Mesodermal cell (in vitro differentiated cells): Measurements from ENCODE around the gene GNAI3. TPM values are rescaled to one million over a fixed set of nuclear protein-coding genes. Genes with fewer than 3 reads are reported as not detected.
A peak's percentile ranks its signal among the peaks of the same experiment; 100 is the strongest.

Experiments
- H3K27ac ChIP-seq: 2 replicates; pipeline ENCODE4 v1.7.0; 2013; ENCODE audit warnings: mild to moderate bottlenecking, low read depth, low read length, moderate library complexity; ENCODE audit not compliant: severe bottlenecking
- H3K36me3 ChIP-seq: 2 replicates; pipeline ENCODE4 v1.7.1; 2013; ENCODE audit warnings: mild to moderate bottlenecking, low read length, moderate library complexity; ENCODE audit not compliant: control insufficient read depth, insufficient read depth
- H3K4me1 ChIP-seq: one replicate; pipeline ENCODE4 v1.7.1; 2013; ENCODE audit warnings: mild to moderate bottlenecking, low read length; ENCODE audit not compliant: insufficient read depth, control insufficient read depth, poor library complexity, severe bottlenecking
- H3K4me3 ChIP-seq: 2 replicates; pipeline ENCODE4 v1.7.0; 2013; ENCODE audit warnings: low read length, control low read depth, mild to moderate bottlenecking; ENCODE audit not compliant: insufficient read depth, poor library complexity, severe bottlenecking; ENCODE audit errors: extremely low read depth
- H3K9me3 ChIP-seq: 2 replicates; pipeline ENCODE4 v1.7.1; 2013; ENCODE audit warnings: mild to moderate bottlenecking, low read length, moderate library complexity; ENCODE audit not compliant: control insufficient read depth
- WGBS, 2 experiments: methylation state at CpG; one replicate each; pipeline ENCODE4 v1.1.5; 2013; ENCODE audit warnings: missing lambda C conversion rate in 2 of 2; ENCODE audit not compliant: insufficient coverage in 2 of 2; 5-methylcytosine and 5-hydroxymethylcytosine counted together
- polyA plus RNA-seq, 2 experiments: library from polyadenylated mRNA; stranded (reverse); fragments of 50-300 nt; gene quantifications; one replicate each; pipeline ENCODE4 v1.2.3, GENCODE V29; 2013

Gene GNAI3
- polyA plus RNA-seq (2013, experiment 1 of 2): 9.7 TPM
- polyA plus RNA-seq (2013, experiment 2 of 2): 10.9 TPM

- peak within 1 kb of the TSS; percentile 85 for H3K27ac ChIP-seq
- H3K9me3 ChIP-seq: no peaks in the 10 kb centered on the region
- peaks cover 4% of the 10 kb centered on the region for H3K4me1 ChIP-seq
- peak within 1 kb of the TSS; percentile 96 for H3K4me3 ChIP-seq
- peaks cover 4% of the 10 kb centered on the region for H3K36me3 ChIP-seq
- 1% methylated on average over 47 to 49 of the region's 68 CpGs for WGBS, 2 experiments
Observed at GRCh38 chr1:109548321-109549267, at the start of gene GNAI3. Gene GNAI3 (plus strand): TSS chr1:109548615. CDS start chr1:109548721, 106 bp downstream.

- Histone ChIP-seq H3K27ac (peak overlapping the region; percentile 16), H3K4me3 (no peak overlapping the region), H3K9me3 (no peaks in the 10 kb centered on the region), H3K36me3 (peaks cover 13% of the 10 kb centered on the region), H3K4me1 (peaks cover 43% of the 10 kb centered on the region)
- WGBS, 2 experiments: 97% methylated on average over 4 of the region's 7 CpGs; no CpG with 5 or more reads in 1 of the 2 experiments
Observed at GRCh38 chr1:109499081-109499480, 49.3 kb upstream of the GNAI3 start.

- H3K4me3 ChIP-seq: no peak overlapping the region
- peaks cover 43% of the 10 kb centered on the region for H3K4me1 ChIP-seq
- 66 to 80% methylated on average over 3 to 4 of the region's 4 CpGs for WGBS, 2 experiments
- peak overlapping the region; percentile 41 for H3K27ac ChIP-seq
- peaks cover 13% of the 10 kb centered on the region for H3K36me3 ChIP-seq
- H3K9me3 ChIP-seq: no peaks in the 10 kb centered on the region
Observed at GRCh38 chr1:109499661-109500536, 48.5 kb upstream of the GNAI3 start.

- WGBS, 2 experiments: 62 to 66% methylated on average over 3 of the region's 5 CpGs
- Histone ChIP-seq H3K9me3 (no peaks in the 10 kb centered on the region), H3K36me3 (peaks cover 8% of the 10 kb centered on the region), H3K4me3 (no peak overlapping the region), H3K4me1 (peaks cover 43% of the 10 kb centered on the region), H3K27ac (peak overlapping the region; percentile 41)
Observed at GRCh38 chr1:109500941-109501381, 47.5 kb upstream of the GNAI3 start.

- no peak overlapping the region for H3K4me3 ChIP-seq
- H3K4me1 ChIP-seq: peaks cover 43% of the 10 kb centered on the region
- no peaks in the 10 kb centered on the region for H3K36me3 ChIP-seq
- peak overlapping the region; percentile 41 for H3K27ac ChIP-seq
- WGBS, 2 experiments: 80% methylated on average over 4 to 5 of the region's 5 CpGs
- H3K9me3 ChIP-seq: no peaks in the 10 kb centered on the region
Observed at GRCh38 chr1:109501644-109502363, 46.6 kb upstream of the GNAI3 start.

GRCh38 chr1:109502364-109502851, 46.0 kb upstream of the GNAI3 start:
- no peaks in the 10 kb centered on the region for H3K36me3 ChIP-seq
- no peaks in the 10 kb centered on the region for H3K9me3 ChIP-seq
- H3K27ac ChIP-seq: no peak overlapping the region
- 88 to 93% methylated on average over 2 of the region's 3 CpGs for WGBS, 2 experiments
- H3K4me3 ChIP-seq: no peak overlapping the region
- H3K4me1 ChIP-seq: peaks cover 43% of the 10 kb centered on the region

GRCh38 chr1:109503935-109504334, 44.5 kb upstream of the GNAI3 start:
- H3K27ac ChIP-seq: no peak overlapping the region
- H3K4me3 ChIP-seq: no peak overlapping the region
- H3K4me1 ChIP-seq: peaks cover 40% of the 10 kb centered on the region
- no peaks in the 10 kb centered on the region for H3K9me3 ChIP-seq
- H3K36me3 ChIP-seq: no peaks in the 10 kb centered on the region
- WGBS, 2 experiments: 78 to 92% methylated on average over 3 to 4 of the region's 5 CpGs

GRCh38 chr1:109504974-109505373, 43.4 kb upstream of the GNAI3 start:
- H3K27ac ChIP-seq: no peak overlapping the region
- no peak overlapping the region for H3K4me3 ChIP-seq
- no peaks in the 10 kb centered on the region for H3K36me3 ChIP-seq
- peaks cover 32% of the 10 kb centered on the region for H3K4me1 ChIP-seq
- no CpG with 5 or more reads among the region's 1 CpG for WGBS, 2 experiments
- no peaks in the 10 kb centered on the region for H3K9me3 ChIP-seq

- Histone ChIP-seq H3K4me1 (peaks cover 6% of the 10 kb centered on the region), H3K36me3 (no peaks in the 10 kb centered on the region), H3K4me3 (no peak overlapping the region), H3K9me3 (no peaks in the 10 kb centered on the region), H3K27ac (no peak overlapping the region)
- 89 to 91% methylated on average over 25 of the region's 25 CpGs for WGBS, 2 experiments
Observed at GRCh38 chr1:109508001-109508872, 40.2 kb upstream of the GNAI3 start.
